GM18873 (cell line): ENCODE results near the gene CHCHD5.

ENCODE experiments used
- ATAC-seq: cut with Tn5 transposase; IDR thresholded peaks from one replicate; pipeline ENCODE4 v1.9.1; 2021; ENCODE audit warnings: mild to moderate bottlenecking, moderate library complexity, moderate number of reproducible peaks; ENCODE audit not compliant: unreplicated experiment, low FRiP score

CHCHD5 gene

GRCh38 chr2:112622528-112622849, 38.1 kb downstream of the CHCHD5 start:
- ATAC-seq, result no peak

GRCh38 chr2:112623913-112624777, 39.7 kb downstream of the CHCHD5 start:
- peak; percentile 60 for ATAC-seq

GRCh38 chr2:112625474-112626114, 41.2 kb downstream of the CHCHD5 start:
- ATAC-seq, result no peak

- no peak for ATAC-seq
These were observed 42.2 kb downstream of the CHCHD5 start for GRCh38 chr2:112626604-112627059.

- ATAC-seq, result no peak
These were observed 42.9 kb downstream of the CHCHD5 start for GRCh38 chr2:112627060-112628040.

GRCh38 chr2:112629224-112629623, 44.8 kb downstream of the CHCHD5 start:
- ATAC-seq, result no peak

GRCh38 chr2:112629823-112630222, 45.4 kb downstream of the CHCHD5 start:
- no peak for ATAC-seq

GRCh38 chr2:112630268-112630667, 45.9 kb downstream of the CHCHD5 start:
- ATAC-seq, result no peak

- ATAC-seq, result no peak
These were observed 49.3 kb downstream of the CHCHD5 start for GRCh38 chr2:112633708-112634107.

GRCh38 chr2:112634153-112634873, 49.9 kb downstream of the CHCHD5 start:
- no peak for ATAC-seq

- ATAC-seq, result no peak
These were observed 50.4 kb downstream of the CHCHD5 start for GRCh38 chr2:112634874-112635157.

GRCh38 chr2:112636605-112637288, 52.3 kb downstream of the CHCHD5 start:
- ATAC-seq, result peak; percentile 92

- no peak for ATAC-seq
These were observed 52.9 kb downstream of the CHCHD5 start for GRCh38 chr2:112637289-112637660.
